Peyer's patch (tissue), 4 donors: Measurements from ENCODE around the gene TUBGCP5. TPM values are rescaled to one million over a fixed set of nuclear protein-coding genes. Genes with fewer than 3 reads are reported as not detected.

Experiments
- DNase-seq, 3 donors: peaks; one replicate each; pipeline ENCODE4 v3.0.0-alpha.2; 2017 to 2019
- H3K27ac ChIP-seq, 4 donors: fragments of 200-600 bp; sonication (generic); one replicate each; pipeline ENCODE4 v1.5.1; 2016 to 2019
- H3K27me3 ChIP-seq, 2 donors: fragments of 200-600 bp; sonication (generic); one replicate each; pipeline ENCODE4 v1.5.1; 2019
- H3K36me3 ChIP-seq, 3 donors: fragments of 200-600 bp; sonication (generic); one replicate each; pipeline ENCODE4 v1.5.1; 2016 to 2019
- H3K4me1 ChIP-seq, 4 donors: fragments of 200-600 bp; sonication (generic); one replicate each; pipeline ENCODE4 v1.5.1; 2016 to 2019
- H3K4me3 ChIP-seq, 4 donors: fragments of 200-600 bp; sonication (generic); 1 replicate in 3 of 4; 2 replicates in 1 of 4; pipeline ENCODE4 v1.5.1; 2016 to 2019; ENCODE audit warnings: mild to moderate bottlenecking in 1 of 4
- H3K9me3 ChIP-seq, 4 donors: fragments of 200-600 bp; sonication (generic); one replicate each; pipeline ENCODE4 v1.5.1; 2016 to 2019; ENCODE audit warnings: mild to moderate bottlenecking in 1 of 4
- CTCF ChIP-seq, 6 experiments: fragments of 450-650 bp in 4 of 6; fragments of 200-600 bp in 2 of 6; sonication (generic) in 1 of 6; IDR thresholded peaks; one replicate each; pipeline ENCODE4 v1.5.1; 2017 to 2019; ENCODE audit warnings: antibody characterized with exemption in 6 of 6, mild to moderate bottlenecking in 3 of 6, moderate library complexity in 1 of 6
- POLR2A ChIP-seq, 2 donors: fragments of 450-650 bp; IDR thresholded peaks; one replicate each; pipeline ENCODE4 v1.5.1; 2017; ENCODE audit warnings: antibody characterized with exemption in 2 of 2, mild to moderate bottlenecking in 2 of 2, moderate library complexity in 2 of 2
- total RNA-seq, 4 donors: library from RNA; depleted of rRNA; stranded (reverse); fragments of >200 nt; gene quantifications; one replicate each; pipeline ENCODE4 v1.1.0, GENCODE V29; 2016

TUBGCP5 gene
- total RNA-seq, 4 donors from 2014 or later, result 10.3 to 35.5 (median 26.1) TPM

- TF ChIP-seq CTCF (IDR thresholded peaks at IDR 0.05) (no peak), POLR2A (IDR thresholded peaks at IDR 0.05) (no peak)
- Histone ChIP-seq H3K27ac (no peak overlapping the region), H3K36me3 (no peaks in the 10 kb centered on the region), H3K4me1 (no peaks in the 10 kb centered on the region), H3K9me3 (no peaks in the 10 kb centered on the region), H3K27me3 (no peaks in the 10 kb centered on the region), H3K4me3 (no peak overlapping the region)
- DNase-seq, result no peak
These were observed 35.3 kb upstream of the TUBGCP5 start for GRCh38 chr15:23074684-23075083.

GRCh38 chr15:23073890-23074646, 34.7 kb upstream of the TUBGCP5 start:
- no peak overlapping the region for H3K4me3 ChIP-seq
- H3K9me3 ChIP-seq, result no peaks in the 10 kb centered on the region
- no peak for DNase-seq
- no peak overlapping the region for H3K27ac ChIP-seq
- TF ChIP-seq CTCF (IDR thresholded peaks at IDR 0.05) (no peak), POLR2A (IDR thresholded peaks at IDR 0.05) (no peak)
- H3K4me1 ChIP-seq, result no peaks in the 10 kb centered on the region
- H3K27me3 ChIP-seq, result no peaks in the 10 kb centered on the region
- H3K36me3 ChIP-seq, result no peaks in the 10 kb centered on the region

- no peaks in the 10 kb centered on the region for H3K4me1 ChIP-seq
- H3K9me3 ChIP-seq, result no peaks in the 10 kb centered on the region
- no peak overlapping the region for H3K4me3 ChIP-seq
- TF ChIP-seq POLR2A (IDR thresholded peaks at IDR 0.05), result no peak
- no peak for TF ChIP-seq CTCF (IDR thresholded peaks at IDR 0.05)
- DNase-seq, result no peak
- H3K36me3 ChIP-seq, result no peaks in the 10 kb centered on the region
- H3K27ac ChIP-seq, result no peak overlapping the region
- no peaks in the 10 kb centered on the region for H3K27me3 ChIP-seq
These were observed 33.3 kb upstream of the TUBGCP5 start for GRCh38 chr15:23072633-23073032.

- TF ChIP-seq POLR2A (IDR thresholded peaks at IDR 0.05) (no peak), CTCF (IDR thresholded peaks at IDR 0.05) (no peak)
- H3K4me1 ChIP-seq, result no peaks in the 10 kb centered on the region
- no peak overlapping the region for H3K27ac ChIP-seq
- H3K9me3 ChIP-seq, result no peaks in the 10 kb centered on the region
- no peak for DNase-seq
- no peak overlapping the region for H3K4me3 ChIP-seq
- H3K27me3 ChIP-seq, result no peaks in the 10 kb centered on the region
- H3K36me3 ChIP-seq, result no peaks in the 10 kb centered on the region
These were observed 30.3 kb upstream of the TUBGCP5 start for GRCh38 chr15:23069496-23070166.

GRCh38 chr15:23067416-23067815, 28.0 kb upstream of the TUBGCP5 start:
- H3K27ac ChIP-seq, result no peak overlapping the region
- H3K4me3 ChIP-seq, result no peak overlapping the region
- TF ChIP-seq POLR2A (IDR thresholded peaks at IDR 0.05) (no peak), CTCF (IDR thresholded peaks at IDR 0.05) (no peak)
- no peaks in the 10 kb centered on the region for H3K27me3 ChIP-seq
- no peak for DNase-seq
- H3K36me3 ChIP-seq, result no peaks in the 10 kb centered on the region
- H3K4me1 ChIP-seq, result no peaks in the 10 kb centered on the region
- no peaks in the 10 kb centered on the region for H3K9me3 ChIP-seq
